SK-N-SH (cell line): ENCODE measurements around the gene SERP2. TPM values are rescaled to one million over a fixed set of nuclear protein-coding genes. Genes with fewer than 3 reads are reported as not detected.

ENCODE experiments used
- CTCF ChIA-PET: fragments of 300-600, 350-600 bp; formaldehyde crosslinking; extraction: SDS; loops from one replicate; lab custom pipeline; 2021; lab: Yijun Ruan, JAX
- POLR2A ChIA-PET: fragments of 350-600 bp; sonication (Branson Sonifier 250); formaldehyde crosslinking; extraction: SDS; loops from one replicate; lab custom pipeline; 2020; ENCODE audit warnings: antibody characterized with exemption, inconsistent platforms; lab: Yijun Ruan, JAX
- DNase-seq: peaks from one replicate; pipeline ENCODE4 v3.0.0; 2012
- H2AFZ ChIP-seq: fragments of 200-600 bp; sonication (generic); 2 replicates; pipeline ENCODE4 v1.8.1; 2016; ENCODE audit warnings: antibody characterized with exemption, mild to moderate bottlenecking, low read depth
- H3F3A ChIP-seq: fragments of 200-600 bp; sonication (generic); replicated peaks from 2 replicates; pipeline ENCODE3; 2016; ENCODE audit warnings: antibody characterized with exemption, mild to moderate bottlenecking; ENCODE audit not compliant: insufficient read depth
- H3K27ac ChIP-seq, 2 experiments: fragments of 200-500 bp in 1 of 2; fragments of 200-600 bp in 1 of 2; sonication (Bioruptor generic) in 1 of 2; sonication (generic), shearing (Covaris generic) in 1 of 2; 2 replicates each; pipeline versions ENCODE4 v1.5.1 to v1.6.1; 2014 to 2016; ENCODE audit warnings: low read depth in 2 of 2, inconsistent platforms in 1 of 2, low read length in 1 of 2, mild to moderate bottlenecking in 1 of 2, mixed read lengths in 1 of 2
- H3K27me3 ChIP-seq: fragments of 200-600 bp; sonication (generic), shearing (Covaris generic); 2 replicates; pipeline ENCODE4 v1.6.1; 2016; ENCODE audit warnings: mixed run types; ENCODE audit not compliant: insufficient read depth
- H3K36me3 ChIP-seq, 2 experiments: fragments of 200-500 bp in 1 of 2; fragments of 200-600 bp in 1 of 2; sonication (Bioruptor generic) in 1 of 2; sonication (generic) in 1 of 2; replicated peaks in 1 of 2; 2 replicates each; pipeline versions ENCODE3 to v1.5.1; 2014 to 2016; ENCODE audit warnings: low read length in 1 of 2, mild to moderate bottlenecking in 1 of 2; ENCODE audit not compliant: insufficient read depth in 2 of 2, control insufficient read depth in 1 of 2
- H3K4me1 ChIP-seq, 2 experiments: fragments of 200-500 bp in 1 of 2; fragments of 200-600 bp in 1 of 2; sonication (Bioruptor generic) in 1 of 2; sonication (generic), shearing (Covaris generic) in 1 of 2; 2 replicates each; pipeline versions ENCODE4 v1.5.1 to v1.6.1; 2014 to 2016; ENCODE audit warnings: low read depth in 1 of 2, low read length in 1 of 2, mixed run types in 1 of 2; ENCODE audit not compliant: insufficient read depth in 2 of 2, control insufficient read depth in 1 of 2
- H3K4me2 ChIP-seq: fragments of 200-600 bp; sonication (generic), shearing (Covaris generic); 2 replicates; pipeline ENCODE4 v1.6.1; 2017; ENCODE audit warnings: mixed run types
- H3K4me3 ChIP-seq, 2 experiments: fragments of 200-500 bp in 1 of 2; fragments of 200-600 bp in 1 of 2; sonication (Bioruptor generic) in 1 of 2; sonication (generic), shearing (Covaris generic) in 1 of 2; 2 replicates each; pipeline versions ENCODE4 v1.5.1 to v1.8.1; 2014 to 2016; ENCODE audit warnings: low read depth in 2 of 2, inconsistent platforms in 1 of 2, low read length in 1 of 2, mild to moderate bottlenecking in 1 of 2, mixed read lengths in 1 of 2, moderate library complexity in 1 of 2
- H3K79me2 ChIP-seq: fragments of 200-600 bp; sonication (generic); 2 replicates; pipeline ENCODE4 v1.8.1; 2017; ENCODE audit warnings: mild to moderate bottlenecking; ENCODE audit not compliant: insufficient read depth
- H3K9ac ChIP-seq: fragments of 200-600 bp; sonication (generic); 2 replicates; pipeline ENCODE4 v1.6.1; 2017; ENCODE audit warnings: mixed run types
- H3K9me2 ChIP-seq: fragments of 200-600 bp; sonication (generic); 2 replicates; pipeline ENCODE4 v1.6.1; 2017; ENCODE audit warnings: mixed run types
- H3K9me3 ChIP-seq: fragments of 200-600 bp; sonication (generic); 2 replicates; pipeline ENCODE4 v1.6.1; 2017; ENCODE audit warnings: mixed run types, mild to moderate bottlenecking, moderate library complexity
- H4K20me1 ChIP-seq: fragments of 200-600 bp; sonication (generic); 2 replicates; pipeline ENCODE4 v1.6.1; 2017; ENCODE audit warnings: mild to moderate bottlenecking, mixed run types; ENCODE audit not compliant: insufficient read depth
- CHD2 ChIP-seq: fragments of 150-350 bp; IDR thresholded peaks from 2 replicates; pipeline ENCODE4 v1.6.1; 2018; ENCODE audit warnings: low read length; ENCODE audit not compliant: partially characterized antibody
- CTCF ChIP-seq: fragments of 200-600 bp; sonication (generic); IDR thresholded peaks from 2 replicates; pipeline ENCODE4 v1.6.1; 2017; ENCODE audit warnings: antibody characterized with exemption, mild to moderate bottlenecking, moderate library complexity
- EP300 ChIP-seq, 2 experiments: IDR thresholded peaks; 2 replicates each; pipeline versions ENCODE4 v1.4.0 to v1.6.1; 2012; ENCODE audit warnings: borderline replicate concordance in 1 of 2, low read depth in 1 of 2, low read length in 1 of 2
- EZH2phosphoT487 ChIP-seq: fragments of 200-600 bp; sonication (generic); IDR thresholded peaks from 2 replicates; pipeline ENCODE4 v1.6.1; 2017; ENCODE audit warnings: low read depth, mixed run types, mild to moderate bottlenecking, antibody characterized with exemption, moderate library complexity, borderline replicate concordance
- FOSL2 ChIP-seq: IDR thresholded peaks from 2 replicates; pipeline ENCODE4 v1.4.0; 2012; ENCODE audit warnings: low read depth, mild to moderate bottlenecking, moderate library complexity, borderline replicate concordance
- FOXJ3 ChIP-seq: sonication (generic); formaldehyde crosslinking; IDR thresholded peaks from 2 replicates; pipeline ENCODE4 v1.5.1; 2020; ENCODE audit warnings: mild to moderate bottlenecking, missing genetic modification reagents
- FOXM1 ChIP-seq: IDR thresholded peaks from 2 replicates; pipeline ENCODE4 v1.4.0; 2012; ENCODE audit warnings: low read depth, mild to moderate bottlenecking
- GABPA ChIP-seq: IDR thresholded peaks from 2 replicates; pipeline ENCODE4 v1.4.0; 2012; ENCODE audit warnings: low read depth, mild to moderate bottlenecking
- GATA2 ChIP-seq: sonication (generic); formaldehyde crosslinking; IDR thresholded peaks from 2 replicates; pipeline ENCODE4 v1.5.0; 2020; ENCODE audit warnings: mild to moderate bottlenecking, missing genetic modification reagents
- JUND ChIP-seq: IDR thresholded peaks from 2 replicates; pipeline ENCODE4 v1.4.0; 2012
- MAX ChIP-seq: IDR thresholded peaks from 2 replicates; pipeline ENCODE4 v1.4.0; 2012; ENCODE audit warnings: low read depth
- NRF1 ChIP-seq: IDR thresholded peaks from 2 replicates; pipeline ENCODE4 v1.6.1; 2012; ENCODE audit warnings: low read depth, mild to moderate bottlenecking, low read length
- POLR2AphosphoS5 ChIP-seq: IDR thresholded peaks from 2 replicates; pipeline ENCODE4 v1.6.1; 2012; ENCODE audit warnings: low read depth, low read length
- SMC3 ChIP-seq: IDR thresholded peaks from 2 replicates; pipeline ENCODE4 v1.6.1; 2012; ENCODE audit warnings: low read depth, low read length, improper control_type of control experiment
- TCF12 ChIP-seq: IDR thresholded peaks from 2 replicates; pipeline ENCODE4 v1.4.0; 2012
- USF1 ChIP-seq: IDR thresholded peaks from 2 replicates; pipeline ENCODE4 v1.4.0; 2012; ENCODE audit warnings: low read depth, borderline replicate concordance
- USF2 ChIP-seq: fragments of 150-350 bp; IDR thresholded peaks from 2 replicates; pipeline ENCODE4 v1.6.1; 2017; ENCODE audit warnings: antibody characterized with exemption, low read length, low read depth, borderline replicate concordance
- ZBTB33 ChIP-seq: IDR thresholded peaks from 2 replicates; pipeline ENCODE4 v1.4.0; 2012; ENCODE audit warnings: low read depth, borderline replicate concordance
- WGBS: methylation state at CpG from one replicate; pipeline ENCODE4 v1.1.6; 2017; ENCODE audit warnings: low lambda C conversion rate; 5-methylcytosine and 5-hydroxymethylcytosine counted together
- polyA plus RNA-seq, 3 experiments: library from polyadenylated mRNA; depleted of rRNA; stranded (reverse); fragments of >200 nt; gene quantifications; 2 replicates each; pipeline ENCODE4 v1.2.3, GENCODE V29; 2012

Gene SERP2
- polyA plus RNA-seq, 1 of the 3 experiments (the other 2 are of a cell fraction) = 4.9 TPM

GRCh38 chr13:44368062-44368591 lies 5.5 kb upstream of the SERP2 start (continued):
- TF ChIP-seq CTCF (no peak), NRF1 (no peak), EZH2phosphoT487 (no peak), GABPA (no peak), USF1 (no peak), ZBTB33 (no peak), FOXJ3 (CRISPR knock-in tag) (no peak), USF2 (no peak), FOXM1 (0 out of 2 replicates have a peak, but pooled peaks have one; percentile 41), FOSL2 (peak; percentile 36; the same call in 1 of the 2 replicates), SMC3 (no peak), TCF12 (peak; percentile 96)

- peak overlapping the region; percentile 66 to 85; a peak in 3 of 4 replicates for H3K27ac ChIP-seq
- ChIA-PET CTCF (interaction anchor here (0.8 to 1.4 kb wide), 7 partner anchors 14 to 463 kb away, joined by 3 to 7 read pairs (median 3); no protein-coding TSS in a partner anchor), POLR2A (interaction anchor here (1.0 to 2.3 kb wide), 3 partner anchors 28 to 68 kb away, joined by 3 to 22 read pairs (median 8); no protein-coding TSS in a partner anchor)
- no peak overlapping the region for H3K9ac ChIP-seq
- H3K9me2 ChIP-seq = no peaks in the 10 kb centered on the region
- H3K79me2 ChIP-seq = no peaks in the 10 kb centered on the region
- DNase-seq = no peak
- H3K9me3 ChIP-seq = no peaks in the 10 kb centered on the region
- no peaks in the 10 kb centered on the region for H4K20me1 ChIP-seq
- H3F3A ChIP-seq = peaks cover 9% of the 10 kb centered on the region
- H3K4me2 ChIP-seq = peak overlapping the region; percentile 39; the same call in 1 of the 2 replicates
- 89% methylated on average over 5 of the region's 5 CpGs for WGBS
- no peaks in the 10 kb centered on the region for H3K36me3 ChIP-seq
- no peaks in the 10 kb centered on the region for H3K27me3 ChIP-seq
- H3K4me3 ChIP-seq = no peak overlapping the region
- H3K4me1 ChIP-seq = peaks cover 17 to 39% of the 10 kb centered on the region in 2 experiments
- peak overlapping the region; percentile 52; the same call in 1 of the 2 replicates for H2AFZ ChIP-seq
- TF ChIP-seq GATA2 (no peak), FOXJ3 (CRISPR knock-in tag) (no peak), FOXM1 (no peak), CHD2 (no peak), POLR2AphosphoS5 (no peak), TCF12 (no peak), EP300 (IDR thresholded peaks at IDR 0.05; ENCODE audit: borderline replicate concordance in 1 of 2, low read depth in 1 of 2, low read length in 1 of 2) (no peak), ZBTB33 (no peak), CTCF (no peak), MAX (no peak), JUND (no peak), GABPA (no peak)
These were observed 4.8 kb upstream of the SERP2 start for GRCh38 chr13:44368599-44369368.
